Gastrocnemius medialis (tissue), 4 donors: Measurements from ENCODE around the gene TMPRSS11B.

Experiments
- POLR2A ChIP-seq, 2 donors: fragments of 450-650 bp; IDR thresholded peaks; one replicate each; pipeline ENCODE4 v1.6.1; 2017; ENCODE audit warnings: antibody characterized with exemption in 2 of 2, mild to moderate bottlenecking in 2 of 2, moderate library complexity in 2 of 2
- TF ChIP-seq, protein P1 (sequence below), 5 experiments: fragments of 450-650 bp in 3 of 5; fragments of 200-600 bp in 2 of 5; sonication (generic) in 2 of 5; IDR thresholded peaks in 4 of 5; conservative IDR thresholded peaks in 1 of 5; 1 replicate in 4 of 5; 2 replicates in 1 of 5; pipeline ENCODE4 v1.5.1; 2016 to 2019; ENCODE audit warnings: antibody characterized with exemption in 5 of 5, mild to moderate bottlenecking in 3 of 5, moderate library complexity in 3 of 5

DNA sequence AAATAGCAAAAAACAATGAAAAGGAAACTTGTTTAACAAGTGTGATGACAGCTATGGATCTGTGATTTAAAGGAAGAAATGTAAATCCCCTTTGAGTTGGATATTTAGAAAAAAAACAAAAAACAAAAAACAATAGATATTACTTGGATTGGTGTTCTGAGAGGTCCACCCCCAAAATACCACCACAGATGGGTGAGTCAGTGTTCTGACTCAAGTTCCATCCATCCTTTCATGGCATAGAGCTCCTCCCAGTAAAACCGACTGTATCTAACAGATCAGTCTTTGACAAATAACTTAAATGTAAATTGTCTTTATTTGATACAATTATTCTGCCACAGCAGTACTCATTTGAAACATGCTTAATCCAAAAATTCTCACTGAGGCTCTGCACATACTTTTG is 27.4 kb downstream of the TMPRSS11B start:
- no peak for TF ChIP-seq POLR2A (IDR thresholded peaks at IDR 0.05)
- TF ChIP-seq, protein P1, sequence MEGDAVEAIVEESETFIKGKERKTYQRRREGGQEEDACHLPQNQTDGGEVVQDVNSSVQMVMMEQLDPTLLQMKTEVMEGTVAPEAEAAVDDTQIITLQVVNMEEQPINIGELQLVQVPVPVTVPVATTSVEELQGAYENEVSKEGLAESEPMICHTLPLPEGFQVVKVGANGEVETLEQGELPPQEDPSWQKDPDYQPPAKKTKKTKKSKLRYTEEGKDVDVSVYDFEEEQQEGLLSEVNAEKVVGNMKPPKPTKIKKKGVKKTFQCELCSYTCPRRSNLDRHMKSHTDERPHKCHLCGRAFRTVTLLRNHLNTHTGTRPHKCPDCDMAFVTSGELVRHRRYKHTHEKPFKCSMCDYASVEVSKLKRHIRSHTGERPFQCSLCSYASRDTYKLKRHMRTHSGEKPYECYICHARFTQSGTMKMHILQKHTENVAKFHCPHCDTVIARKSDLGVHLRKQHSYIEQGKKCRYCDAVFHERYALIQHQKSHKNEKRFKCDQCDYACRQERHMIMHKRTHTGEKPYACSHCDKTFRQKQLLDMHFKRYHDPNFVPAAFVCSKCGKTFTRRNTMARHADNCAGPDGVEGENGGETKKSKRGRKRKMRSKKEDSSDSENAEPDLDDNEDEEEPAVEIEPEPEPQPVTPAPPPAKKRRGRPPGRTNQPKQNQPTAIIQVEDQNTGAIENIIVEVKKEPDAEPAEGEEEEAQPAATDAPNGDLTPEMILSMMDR (IDR thresholded peaks at IDR 0.05 in 4 of 5, conservative IDR thresholded peaks at IDR 0.05 in 1 of 5): no peak
